Panc1 (cell line): ENCODE results near the gene RABGGTA. TPM values are rescaled to one million over a fixed set of nuclear protein-coding genes. Genes with fewer than 3 reads are reported as not detected.

Experiments
- total RNA-seq: library from RNA; stranded (reverse); gene quantifications from one replicate; pipeline ENCODE4 v1.2.1, GENCODE V29; 2021; ENCODE audit not compliant: unreplicated experiment

The RABGGTA gene
- total RNA-seq, 1 experiment from 2014 or later: 30.9 TPM

Other genes with a start within 250 kb of the RABGGTA start
- 0.15 TPM for gene CARMIL3, start 219.6 kb downstream of the RABGGTA start, total RNA-seq
- gene CPNE6, start 200.0 kb downstream of the RABGGTA start, total RNA-seq: not detected
- gene PCK2, start 177.3 kb downstream of the RABGGTA start, total RNA-seq: 24.5 TPM
- gene DCAF11, start 156.8 kb downstream of the RABGGTA start, total RNA-seq: 37.4 TPM
- gene NRL, start 156.6 kb downstream of the RABGGTA start, total RNA-seq: 1.4 TPM
- 0.46 TPM for gene FITM1, start 140.9 kb downstream of the RABGGTA start, total RNA-seq
- 130 TPM for gene PSME1, start 135.4 kb downstream of the RABGGTA start, total RNA-seq
- 42.5 TPM for gene EMC9, start 130.0 kb downstream of the RABGGTA start, total RNA-seq
- gene PSME2, start 125.0 kb downstream of the RABGGTA start, total RNA-seq: 188 TPM
- 48.6 TPM for gene RNF31, start 124.1 kb downstream of the RABGGTA start, total RNA-seq
- 24.5 TPM for gene IRF9, start 110.3 kb downstream of the RABGGTA start, total RNA-seq
- gene REC8, start 99.5 kb downstream of the RABGGTA start, total RNA-seq: 9.8 TPM
- 103 TPM for gene IPO4, start 82.8 kb downstream of the RABGGTA start, total RNA-seq
- gene TM9SF1, start 76.2 kb downstream of the RABGGTA start, total RNA-seq: 44.7 TPM
- not detected for gene TSSK4, start 65.9 kb downstream of the RABGGTA start, total RNA-seq
- gene CHMP4A, start 58.1 kb downstream of the RABGGTA start, total RNA-seq: 42.4 TPM
- 8.9 TPM for gene MDP1, start 55.5 kb downstream of the RABGGTA start, total RNA-seq
- gene NEDD8, start 39.2 kb downstream of the RABGGTA start, total RNA-seq: 155 TPM
- 45.9 TPM for gene GMPR2, start 38.7 kb downstream of the RABGGTA start, total RNA-seq
- 53.8 TPM for gene TINF2, start 29.0 kb downstream of the RABGGTA start, total RNA-seq
- gene TGM1, start 8.4 kb downstream of the RABGGTA start, total RNA-seq: 2.3 TPM
- gene DHRS1, start 28.2 kb upstream of the RABGGTA start, total RNA-seq: 8.9 TPM
- gene NOP9, start 28.3 kb upstream of the RABGGTA start, total RNA-seq: 25.3 TPM
- gene CIDEB, start 36.4 kb upstream of the RABGGTA start, total RNA-seq: 0.18 TPM
- 6.9 TPM for gene LTB4R2, start 38.5 kb upstream of the RABGGTA start, total RNA-seq
- 4.8 TPM for gene LTB4R, start 39.9 kb upstream of the RABGGTA start, total RNA-seq
- gene ADCY4, start 63.5 kb upstream of the RABGGTA start, total RNA-seq: 0.21 TPM
- gene RIPK3, start 68.4 kb upstream of the RABGGTA start, total RNA-seq: not detected
- 0.36 TPM for gene NFATC4, start 96.6 kb upstream of the RABGGTA start, total RNA-seq
- gene NYNRIN, start 127.4 kb upstream of the RABGGTA start, total RNA-seq: 0.31 TPM
- gene CBLN3, start 158.1 kb upstream of the RABGGTA start, total RNA-seq: 1.0 TPM
- 37.6 TPM for gene KHNYN, start 158.4 kb upstream of the RABGGTA start, total RNA-seq
- 54.2 TPM for gene SDR39U1, start 171.2 kb upstream of the RABGGTA start, total RNA-seq
- gene CMA1, start 236.7 kb upstream of the RABGGTA start, total RNA-seq: not detected